ELF-1 (cell line): ENCODE data around the gene CDK2AP2.

ENCODE experiments used
- DNase-seq: peaks from one replicate; pipeline ENCODE4 v3.0.0-alpha.2; 2016; ENCODE audit warnings: low read depth, low spot score

CDK2AP2 gene

DNA sequence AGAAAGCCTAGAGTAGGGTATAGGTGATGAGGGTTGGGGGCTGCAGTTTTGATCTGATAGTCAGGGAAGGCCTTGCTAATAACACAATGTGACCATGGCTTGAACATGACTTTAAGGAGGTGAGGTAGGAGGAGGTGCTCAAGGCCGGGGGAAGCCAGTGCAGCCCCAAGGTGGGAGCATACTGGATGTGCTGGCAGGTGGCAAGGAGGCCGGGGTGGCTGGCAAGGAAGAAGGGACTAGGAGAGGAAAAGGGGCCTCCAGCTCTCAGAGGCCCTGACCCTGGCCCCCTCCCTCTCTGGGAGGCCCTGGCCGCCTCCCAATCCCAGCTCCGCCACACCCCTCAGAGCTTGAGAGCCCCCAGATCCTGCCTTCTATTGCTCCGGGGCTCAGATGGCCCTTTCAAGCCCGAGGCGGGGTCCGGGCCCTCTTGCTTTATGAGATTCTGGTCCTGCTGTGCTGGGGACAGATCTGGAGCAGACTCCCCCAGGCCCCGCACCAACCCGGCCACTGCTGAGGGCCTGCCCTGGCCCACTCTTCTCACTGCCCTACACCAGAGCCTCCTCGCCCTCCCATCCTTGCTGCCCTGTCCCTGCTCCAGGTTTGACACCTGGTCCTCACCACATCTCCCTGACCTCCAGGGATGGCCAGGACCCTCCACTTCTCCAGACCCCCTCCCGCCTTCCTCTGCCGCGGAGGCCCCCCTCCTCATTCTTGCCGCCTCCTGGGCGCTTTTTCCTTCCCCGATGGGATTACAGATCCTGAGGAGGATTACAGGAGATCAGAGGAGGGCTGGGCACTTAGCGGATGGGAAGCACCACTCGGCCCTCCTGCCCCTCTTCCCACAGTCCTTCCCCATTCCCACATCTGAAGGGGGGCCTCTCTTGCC, 4.6 kb downstream of the CDK2AP2 start:
- DNase-seq: no peak

DNA sequence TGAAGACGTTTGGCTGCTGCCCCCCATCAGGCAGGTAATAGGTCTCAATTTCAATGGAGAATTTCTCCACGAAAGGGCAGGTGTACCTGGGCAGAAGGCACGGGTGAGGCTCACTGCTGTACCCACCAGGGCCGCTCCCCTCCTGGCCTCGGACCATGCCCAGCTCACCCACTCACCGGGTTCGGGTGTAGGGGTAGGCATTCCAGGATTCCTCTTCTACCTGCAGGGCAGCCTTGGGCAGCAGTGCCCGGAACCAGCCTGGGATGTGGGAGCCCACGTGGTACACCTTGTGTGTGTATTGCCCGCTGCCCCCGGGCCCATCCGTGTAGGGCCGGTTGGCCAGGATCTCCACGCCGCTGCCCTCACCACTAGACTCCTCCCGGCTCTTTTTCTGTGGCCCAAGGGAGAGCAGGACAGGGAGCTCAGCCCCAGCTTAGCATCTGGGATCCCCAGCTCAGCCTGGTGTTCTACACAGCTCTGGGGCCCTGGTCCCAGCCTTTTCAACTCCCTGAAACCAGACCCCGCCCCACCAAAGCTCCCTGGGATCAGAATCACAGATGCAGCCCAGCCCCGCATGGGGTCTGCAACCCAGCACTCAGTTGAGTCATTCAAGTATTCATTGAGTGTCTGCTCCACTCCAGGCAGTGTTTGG, 5.5 kb downstream of the CDK2AP2 start:
- DNase-seq: no peak

DNA sequence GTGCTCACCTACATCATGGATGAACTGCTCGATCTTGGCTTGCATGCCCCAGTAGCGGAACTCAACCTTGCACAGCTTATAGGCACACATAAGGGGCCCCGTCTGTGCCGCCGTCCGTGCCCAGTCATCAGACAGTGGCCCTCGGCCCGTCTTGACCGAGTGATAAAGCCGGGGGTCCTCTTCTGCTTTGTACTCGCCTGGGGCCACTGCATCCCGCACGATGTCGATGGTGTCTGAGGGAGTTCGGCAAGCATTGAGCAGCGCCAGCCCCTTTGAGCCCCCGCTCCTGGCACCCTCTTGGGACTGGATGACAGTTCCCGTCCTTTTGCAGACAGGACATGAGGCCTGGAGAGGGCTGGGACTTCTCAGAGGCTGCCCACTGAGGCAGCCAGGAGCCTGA, 6.1 kb downstream of the CDK2AP2 start:
- DNase-seq: no peak

DNA sequence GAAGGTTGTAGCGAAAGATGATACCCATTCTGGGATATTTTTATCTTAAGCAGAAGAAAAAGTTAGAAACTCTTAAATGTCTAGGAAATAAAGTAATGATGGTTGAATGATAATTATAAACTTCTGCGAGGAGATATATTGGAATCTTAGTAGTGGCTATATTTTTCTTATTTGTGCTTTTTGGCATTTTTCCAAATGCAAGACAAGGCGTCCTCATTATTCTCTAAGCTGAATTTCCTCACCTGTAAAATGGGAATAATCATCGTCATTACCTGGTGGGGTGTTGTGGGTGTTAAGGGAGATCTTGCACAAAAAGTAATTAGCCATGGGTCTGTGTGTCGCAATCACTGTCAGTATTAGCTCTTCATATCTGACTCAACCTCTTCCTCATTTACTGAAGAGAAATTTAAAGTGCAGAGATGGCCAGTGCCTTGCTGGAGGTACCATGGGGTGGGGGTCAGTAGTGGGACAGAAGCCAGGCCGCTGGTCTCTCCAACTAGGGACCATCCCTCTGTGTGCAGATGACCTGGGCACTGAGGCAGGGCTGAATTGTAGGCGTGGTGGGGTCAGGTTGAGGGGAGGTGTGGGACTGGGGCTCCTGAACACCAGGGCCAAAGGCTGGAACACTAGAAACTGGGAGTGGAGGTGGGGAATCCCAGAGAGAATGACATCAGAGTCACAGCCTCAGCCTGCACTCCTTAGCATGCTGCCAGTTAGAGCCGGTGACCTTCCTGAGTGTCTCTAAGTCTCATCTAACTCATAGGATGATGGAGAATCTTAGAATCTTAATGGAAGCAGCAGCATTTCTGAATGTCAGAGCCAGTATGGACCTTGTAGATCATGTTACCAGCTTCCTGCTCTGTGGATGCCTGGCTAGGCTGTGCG, 6.9 kb downstream of the CDK2AP2 start:
- DNase-seq: no peak

DNA sequence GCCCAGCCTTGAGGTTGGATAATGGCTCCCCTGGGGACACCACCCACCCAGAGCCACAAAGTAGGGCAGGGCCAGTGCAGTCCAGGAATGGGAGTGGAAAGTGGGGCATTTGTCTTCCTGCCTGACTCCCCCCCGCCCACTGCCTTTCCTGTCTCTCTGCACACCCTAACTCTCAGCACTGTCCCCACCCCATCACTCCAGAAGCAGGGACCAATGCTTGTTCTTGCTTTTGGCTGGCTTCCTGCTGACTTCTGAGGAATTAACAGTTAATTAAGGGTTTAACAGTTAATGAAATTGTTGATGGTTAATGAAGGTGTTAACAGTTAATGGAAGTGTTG, 7.5 kb downstream of the CDK2AP2 start:
- DNase-seq: no peak

DNA sequence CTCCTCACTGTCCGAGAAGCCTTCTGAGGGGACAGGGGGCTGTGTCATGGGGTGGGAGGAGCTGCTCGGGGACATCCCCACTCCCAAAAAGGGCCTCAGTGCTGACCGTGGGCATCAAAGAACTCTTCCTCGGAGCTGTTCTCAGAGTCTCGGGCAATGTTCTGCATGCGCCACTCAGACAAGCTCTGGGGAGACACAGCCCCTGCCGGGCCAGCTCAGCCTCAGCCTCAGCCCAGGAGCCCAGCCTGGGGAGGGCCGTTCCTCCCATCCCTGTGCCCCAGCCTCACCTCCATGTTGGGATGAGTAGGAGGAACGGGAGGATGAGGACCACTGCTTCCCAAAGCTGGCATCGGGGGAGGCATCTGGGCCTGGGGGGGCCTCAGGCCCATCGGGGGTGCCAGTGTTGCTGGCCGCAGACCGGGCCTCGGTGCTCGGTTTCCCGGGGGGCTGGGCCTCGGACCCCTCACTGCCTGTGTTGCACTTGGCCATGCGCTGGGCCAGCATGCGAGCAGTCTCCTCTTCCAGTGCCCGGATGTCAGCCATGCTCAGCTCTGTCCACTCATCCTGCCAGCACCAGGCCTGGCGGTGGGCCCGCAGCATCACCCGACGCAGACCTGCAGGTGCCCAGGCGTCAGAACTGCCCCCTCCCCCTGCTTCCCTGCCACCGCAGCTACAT, 8.0 kb downstream of the CDK2AP2 start:
- DNase-seq: no peak

DNA sequence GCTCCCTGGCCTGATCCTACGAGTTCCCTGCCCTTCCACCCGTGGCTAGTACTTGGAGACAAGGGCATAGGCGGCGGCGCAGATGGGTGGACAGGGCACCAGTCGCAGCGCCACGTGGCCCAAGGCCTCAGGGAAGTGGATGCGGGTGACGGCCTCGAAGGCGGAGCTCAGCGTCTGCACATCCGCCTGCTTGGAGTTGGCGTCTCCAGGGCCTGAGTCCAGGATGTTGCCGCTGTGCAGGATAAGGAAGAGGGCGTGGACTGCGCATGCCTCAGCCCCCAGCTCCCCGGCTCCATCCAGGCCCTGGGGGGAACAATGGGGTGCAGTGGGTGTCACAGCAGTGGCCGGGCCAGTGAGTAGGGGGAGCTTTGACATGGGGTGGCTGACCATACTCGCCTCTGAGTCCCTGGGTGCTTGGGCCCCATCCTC, 9.4 kb downstream of the CDK2AP2 start:
- no peak for DNase-seq

DNA sequence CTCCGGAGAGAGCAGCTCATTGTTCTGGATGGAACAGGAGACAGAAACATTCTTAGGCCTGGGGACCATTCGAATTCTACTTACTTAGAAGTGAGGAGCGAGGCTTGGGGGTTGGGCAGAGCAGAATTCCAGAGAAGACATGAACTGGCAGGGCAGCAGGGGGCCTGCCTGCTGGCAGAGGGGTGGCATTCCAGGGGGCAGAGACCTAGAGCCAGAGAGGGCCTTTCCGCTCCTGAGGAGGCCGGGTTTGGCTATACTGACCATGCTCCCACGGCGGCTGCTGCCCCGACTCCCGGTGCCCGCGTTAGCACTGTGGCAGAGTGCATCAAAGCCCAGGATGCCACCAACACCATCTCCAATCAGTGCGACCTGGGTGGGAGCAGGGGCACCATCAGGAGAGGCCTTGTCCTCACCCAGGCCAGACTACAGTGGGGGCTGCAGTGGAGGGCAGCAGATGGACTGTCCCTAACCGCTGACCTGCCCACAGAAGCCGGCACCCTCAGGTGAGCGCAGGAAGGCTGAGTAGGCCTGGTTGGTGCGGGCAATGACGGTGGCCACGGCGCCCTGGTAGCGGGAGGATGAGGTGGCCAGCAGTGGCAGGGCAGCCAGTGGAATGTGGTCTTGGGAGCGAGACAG, 10.2 kb downstream of the CDK2AP2 start:
- DNase-seq: no peak

DNA sequence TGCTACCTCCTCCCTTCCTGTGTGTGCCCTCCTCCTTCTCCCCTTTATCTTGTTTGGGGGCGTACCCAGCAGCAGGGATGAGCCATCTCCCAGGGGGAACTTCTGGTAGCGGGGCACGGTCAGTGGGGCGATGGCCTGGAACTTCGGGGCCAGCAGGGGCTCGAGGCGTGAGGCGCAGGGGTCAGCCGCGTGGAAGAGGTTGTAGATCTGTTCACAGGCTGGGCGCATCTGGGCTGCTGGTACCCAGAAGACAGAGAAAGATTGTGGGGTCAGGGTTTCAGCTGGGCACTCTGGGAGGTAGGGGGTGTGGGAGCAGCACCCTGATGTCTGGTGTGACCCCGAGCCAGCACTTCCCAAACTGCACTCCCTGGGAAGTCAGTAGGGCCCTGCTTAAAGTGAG, 11.8 kb downstream of the CDK2AP2 start:
- no peak for DNase-seq

DNA sequence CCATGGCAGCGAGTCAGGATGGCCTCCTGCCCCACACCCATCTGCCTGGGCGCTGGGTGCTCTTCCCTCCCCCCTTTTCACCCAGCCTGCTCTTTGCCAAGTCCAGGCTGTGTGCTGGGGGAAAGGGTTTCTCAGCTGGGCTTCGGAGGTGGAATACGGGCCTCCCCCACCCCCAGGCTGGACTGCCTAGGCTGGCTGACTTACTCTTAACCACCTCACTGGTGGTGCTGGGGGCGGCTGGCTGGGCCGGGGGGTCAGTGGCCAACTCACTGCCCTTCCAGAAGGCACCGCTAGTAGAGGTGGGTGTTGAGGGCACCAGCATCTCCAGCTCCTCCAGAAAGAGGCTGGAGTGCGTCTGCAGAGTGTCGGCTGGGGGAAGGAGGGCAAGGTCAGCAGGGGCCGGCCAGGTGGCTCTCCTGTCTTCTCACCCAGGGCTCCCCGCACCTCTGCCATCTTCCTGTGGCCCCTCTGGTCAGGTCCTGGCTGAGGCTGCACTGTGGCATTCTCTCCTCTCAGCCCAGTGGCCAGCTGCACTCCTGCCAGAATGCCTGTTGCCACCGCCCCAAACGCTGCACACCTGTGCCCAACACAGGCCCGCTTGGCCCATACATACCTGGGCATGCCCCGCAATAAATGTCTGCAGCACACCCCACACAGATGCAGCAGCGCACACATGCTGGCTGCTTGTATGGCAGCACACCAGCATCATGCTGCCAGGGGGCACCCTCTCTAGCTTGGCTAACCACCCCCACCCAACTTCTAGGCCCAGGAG, 12.5 kb downstream of the CDK2AP2 start:
- DNase-seq: no peak

DNA sequence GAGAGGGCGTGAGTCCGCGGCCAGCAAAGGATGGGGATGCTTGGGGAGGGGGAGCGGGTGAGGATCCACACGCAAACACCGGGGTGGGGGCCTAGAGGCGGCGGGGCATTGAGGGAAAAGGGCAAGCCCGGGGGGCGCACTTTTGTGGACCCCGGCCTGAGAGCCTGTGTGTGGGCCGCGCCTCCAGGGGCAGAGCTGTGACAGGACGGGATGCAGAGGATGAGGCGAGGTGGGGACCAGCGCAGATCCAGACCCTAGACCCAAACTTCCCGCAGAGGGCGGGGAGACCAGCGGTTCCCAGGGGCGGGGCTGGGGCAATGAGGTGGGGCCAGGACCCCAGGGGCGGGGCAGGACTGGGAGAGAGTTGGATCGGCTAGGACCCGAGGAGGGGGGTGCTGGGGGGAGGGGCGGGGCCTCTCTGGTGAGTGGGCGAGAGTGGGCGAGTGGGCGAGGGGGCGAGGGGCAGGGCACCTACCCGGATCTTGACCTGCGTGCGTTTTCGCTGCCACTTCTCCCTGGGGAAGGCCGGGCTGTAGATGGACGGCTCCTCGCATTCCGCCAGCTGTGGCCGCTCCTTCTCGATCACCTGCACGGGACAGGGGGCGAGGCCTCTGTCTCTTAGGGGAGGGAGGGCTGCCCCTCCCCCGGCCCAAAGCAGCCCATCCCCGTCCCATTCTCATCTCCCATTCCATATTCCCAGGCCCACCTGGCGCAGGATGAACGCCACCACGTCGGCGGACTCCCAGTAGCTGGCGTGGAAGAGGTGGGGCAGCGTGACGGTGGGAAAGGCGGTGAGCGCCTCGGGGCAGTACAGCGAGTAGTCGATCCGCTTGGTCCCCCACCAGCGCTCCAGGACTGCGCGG, 13.4 kb downstream of the CDK2AP2 start:
- no peak for DNase-seq

DNA sequence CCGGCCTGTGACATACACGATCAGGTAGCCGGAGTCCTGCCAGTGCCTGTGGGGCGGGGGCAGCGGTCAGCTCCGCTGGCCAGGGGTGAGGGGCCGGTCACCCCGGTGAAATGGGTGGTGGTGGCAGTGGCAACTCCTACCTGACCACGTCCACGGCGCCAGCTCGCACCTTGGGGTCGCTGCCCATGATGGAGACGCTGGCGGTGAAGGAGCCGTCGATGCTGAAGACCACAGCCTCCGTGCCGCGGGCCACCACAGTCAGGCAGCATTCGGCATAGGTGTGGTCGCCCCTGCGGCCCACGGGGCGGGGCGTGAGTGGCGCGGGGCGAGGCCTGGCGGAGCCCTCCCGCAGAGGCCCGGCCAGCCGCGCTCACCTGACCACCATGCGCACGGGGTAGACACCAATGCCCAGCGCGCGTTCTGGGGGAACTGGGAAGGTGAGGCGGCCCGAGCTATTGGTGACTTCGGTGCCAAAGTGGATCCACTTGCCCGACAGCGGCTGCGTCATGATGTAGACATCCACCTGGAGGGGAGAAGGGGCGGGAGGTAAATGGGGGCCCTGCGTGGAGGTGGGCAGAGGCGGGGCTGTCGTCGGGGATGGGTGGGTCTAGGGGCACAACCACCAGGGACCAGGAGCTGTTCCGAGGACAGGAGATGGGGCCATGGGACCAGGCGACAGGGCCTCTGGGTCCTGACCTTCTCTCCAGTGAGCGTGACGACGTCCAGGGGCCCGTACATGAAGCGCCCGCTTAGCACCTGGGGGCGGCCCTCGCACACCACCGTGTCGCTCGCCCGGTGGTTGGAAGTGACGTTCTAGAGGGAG, 14.2 kb downstream of the CDK2AP2 start:
- no peak for DNase-seq

DNA sequence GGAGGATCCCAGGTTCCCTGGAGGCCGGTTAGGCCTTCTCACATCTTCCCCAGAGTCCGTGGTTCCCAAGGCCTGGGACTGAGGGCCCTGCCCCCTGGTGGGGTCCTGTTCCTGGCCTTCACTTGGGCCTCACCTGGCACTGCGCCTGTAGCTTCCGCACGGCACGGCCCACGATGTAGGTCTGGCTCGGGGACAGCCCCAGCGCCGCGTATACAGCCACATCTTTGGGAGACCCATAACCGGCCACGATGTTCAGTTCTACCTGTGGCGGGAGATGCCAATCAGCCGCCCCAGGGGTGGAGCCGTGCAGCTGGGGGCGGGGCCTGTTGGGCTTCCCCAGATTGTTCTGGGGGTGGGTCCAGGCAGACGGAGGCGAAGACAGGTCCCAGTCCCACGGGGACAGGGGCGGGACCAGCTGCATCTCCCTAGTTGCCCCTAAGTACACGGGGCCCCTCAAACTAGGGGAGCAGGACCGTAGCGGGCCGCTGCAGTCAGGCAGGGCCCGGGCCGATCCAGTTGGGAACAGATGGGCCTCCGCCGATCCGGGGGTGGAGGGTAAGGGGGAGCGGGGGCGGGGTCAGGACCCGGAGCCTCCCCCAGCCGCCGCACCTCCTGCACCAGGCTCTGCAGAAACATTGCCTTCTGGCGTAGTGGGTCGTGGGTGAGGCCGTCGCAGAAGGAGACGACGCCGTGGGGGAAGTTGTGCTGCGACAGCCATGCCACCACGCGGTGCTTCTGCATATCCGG, 15.0 kb downstream of the CDK2AP2 start:
- no peak for DNase-seq

DNA sequence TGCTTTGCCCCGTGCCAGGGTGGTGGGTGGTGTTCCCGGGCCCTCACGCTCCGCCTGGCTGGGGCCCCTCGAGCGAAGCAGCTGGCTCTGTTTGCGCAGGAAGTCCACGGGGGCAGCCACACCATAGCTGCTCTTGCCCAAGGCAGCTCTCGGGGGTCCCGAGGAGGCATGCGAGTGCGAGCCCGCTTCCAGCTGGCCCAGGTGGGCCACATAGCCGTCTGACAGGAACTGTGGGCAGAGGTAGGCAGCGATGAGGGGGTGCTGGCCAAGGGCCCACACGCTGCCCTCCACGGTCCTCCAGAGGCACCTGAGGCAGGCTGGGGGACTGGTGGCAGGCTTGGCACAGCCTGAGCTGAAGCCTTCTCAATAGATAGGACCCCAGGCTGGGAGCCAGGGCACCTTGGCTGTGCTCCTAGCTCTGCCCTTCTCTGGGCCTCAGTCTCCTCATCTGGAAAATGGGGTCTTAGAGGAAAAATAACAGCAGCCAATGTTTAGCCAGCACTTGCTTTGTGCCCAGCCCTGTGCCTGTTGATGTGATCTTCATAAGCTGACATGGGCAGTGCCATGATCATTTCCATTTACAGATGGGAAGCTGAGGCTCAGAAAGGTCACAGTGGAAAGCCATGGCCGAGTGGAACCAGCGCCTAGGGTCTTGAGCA, 15.8 kb downstream of the CDK2AP2 start:
- DNase-seq: no peak

DNA sequence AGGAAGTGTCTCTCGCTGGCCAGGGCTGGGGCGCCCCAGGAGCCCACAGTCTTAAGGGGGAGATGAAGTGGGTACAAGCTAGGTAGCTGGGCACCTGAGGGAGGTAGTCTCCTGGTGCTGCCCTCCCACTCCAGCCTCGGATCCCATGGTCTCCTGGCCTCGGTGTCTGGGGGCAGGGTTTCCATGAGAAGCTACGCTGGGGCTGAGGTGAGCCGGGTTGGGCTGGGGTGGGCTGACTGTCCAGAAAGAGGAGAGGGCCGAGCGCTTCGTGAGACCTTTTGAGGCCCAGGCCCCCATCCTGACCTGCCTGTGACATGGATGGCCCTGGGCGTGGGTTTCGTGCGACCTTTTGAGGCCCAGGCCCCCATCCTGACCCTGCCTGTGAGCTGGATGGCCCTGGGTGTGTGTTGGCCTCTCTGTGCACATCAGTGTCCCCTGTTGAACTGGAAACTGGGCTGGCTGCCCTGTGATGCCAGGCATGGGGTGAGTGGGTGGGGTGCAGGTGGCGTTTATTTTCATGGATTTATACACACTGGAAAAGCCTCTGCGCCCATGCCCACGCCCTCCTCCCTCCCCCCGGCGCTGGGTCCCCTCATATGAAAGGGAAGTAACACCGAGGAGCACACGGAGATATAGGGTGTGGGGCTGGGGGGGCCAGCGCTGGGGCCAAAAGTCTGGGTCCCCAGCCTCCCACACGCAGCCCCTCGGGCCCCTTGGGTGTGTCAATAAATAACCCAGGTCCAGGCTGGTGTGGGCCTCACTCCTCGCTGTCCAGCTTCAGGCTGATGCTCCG, 16.5 kb downstream of the CDK2AP2 start:
- DNase-seq: no peak

DNA sequence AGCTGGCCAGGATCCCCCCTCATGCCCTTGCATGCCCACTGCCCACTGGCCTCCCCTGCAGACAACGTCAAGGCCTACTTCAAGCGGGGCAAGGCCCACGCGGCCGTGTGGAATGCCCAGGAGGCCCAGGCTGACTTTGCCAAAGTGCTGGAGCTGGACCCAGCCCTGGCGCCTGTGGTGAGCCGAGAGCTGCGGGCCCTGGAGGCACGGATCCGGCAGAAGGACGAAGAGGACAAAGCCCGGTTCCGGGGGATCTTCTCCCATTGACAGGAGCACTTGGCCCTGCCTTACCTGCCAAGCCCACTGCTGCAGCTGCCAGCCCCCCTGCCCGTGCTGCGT, 17.3 kb downstream of the CDK2AP2 start:
- DNase-seq: no peak
